GM19193 (cell line): Measurements from ENCODE around the gene TRAF2.

Experiments used
- POLR2A ChIP-seq: IDR thresholded peaks from 4 replicates; pipeline ENCODE4 v1.6.1; 2011; ENCODE audit not compliant: insufficient read depth, insufficient read length; ENCODE audit errors: extremely low read depth

The TRAF2 gene

GRCh38 chr9:136863623-136864273 lies 22.6 kb upstream of the TRAF2 start:
- TF ChIP-seq POLR2A, result no peak

GRCh38 chr9:136865041-136865767 lies 21.1 kb upstream of the TRAF2 start:
- TF ChIP-seq POLR2A, result no peak

GRCh38 chr9:136865768-136866103 lies 20.6 kb upstream of the TRAF2 start:
- no peak for TF ChIP-seq POLR2A

- no peak for TF ChIP-seq POLR2A
Measured at GRCh38 chr9:136867480-136867879, 18.8 kb upstream of the TRAF2 start.

- TF ChIP-seq POLR2A, result no peak
Measured at GRCh38 chr9:136867917-136868316, 18.4 kb upstream of the TRAF2 start.

GRCh38 chr9:136868644-136869043 lies 17.7 kb upstream of the TRAF2 start:
- TF ChIP-seq POLR2A, result no peak

- TF ChIP-seq POLR2A, result no peak
Measured at GRCh38 chr9:136875155-136875554, 11.2 kb upstream of the TRAF2 start.

- no peak for TF ChIP-seq POLR2A
Measured at GRCh38 chr9:136876476-136876875, 9.8 kb upstream of the TRAF2 start.

GRCh38 chr9:136880651-136881050 lies 5.7 kb upstream of the TRAF2 start:
- no peak for TF ChIP-seq POLR2A

- no peak for TF ChIP-seq POLR2A
Measured at GRCh38 chr9:136881691-136882108, 4.6 kb upstream of the TRAF2 start.

- TF ChIP-seq POLR2A, result peak; percentile 52
Measured at GRCh38 chr9:136882109-136882946, 4.0 kb upstream of the TRAF2 start.

- peak; percentile 33 for TF ChIP-seq POLR2A
Measured at GRCh38 chr9:136886610-136887597, 588 bp downstream of the TRAF2 start.

GRCh38 chr9:136888454-136888853 lies 2.1 kb downstream of the TRAF2 start:
- TF ChIP-seq POLR2A, result no peak

- no peak for TF ChIP-seq POLR2A
Measured at GRCh38 chr9:136889858-136890257, 3.5 kb downstream of the TRAF2 start.
